Gastroesophageal sphincter (tissue), 3 donors: ENCODE measurements around the gene LRRTM4.

Experiments
- POLR2A ChIP-seq, 2 donors: fragments of 450-650 bp; IDR thresholded peaks; one replicate each; pipeline ENCODE4 v1.6.1; 2017; ENCODE audit warnings: antibody characterized with exemption in 2 of 2, mild to moderate bottlenecking in 2 of 2, moderate library complexity in 1 of 2
- POLR2AphosphoS5 ChIP-seq: sonication (generic); formaldehyde crosslinking; IDR thresholded peaks from one replicate; pipeline ENCODE4 v1.6.1; 2017; ENCODE audit warnings: antibody characterized with exemption
- TF ChIP-seq, protein P1 (sequence below), 4 experiments: fragments of 200-600 bp in 2 of 4; fragments of 450-650 bp in 2 of 4; sonication (generic) in 1 of 4; IDR thresholded peaks; one replicate each; pipeline ENCODE4 v1.5.1; 2017 to 2019; ENCODE audit warnings: antibody characterized with exemption in 4 of 4, mild to moderate bottlenecking in 2 of 4, moderate library complexity in 2 of 4

DNA sequence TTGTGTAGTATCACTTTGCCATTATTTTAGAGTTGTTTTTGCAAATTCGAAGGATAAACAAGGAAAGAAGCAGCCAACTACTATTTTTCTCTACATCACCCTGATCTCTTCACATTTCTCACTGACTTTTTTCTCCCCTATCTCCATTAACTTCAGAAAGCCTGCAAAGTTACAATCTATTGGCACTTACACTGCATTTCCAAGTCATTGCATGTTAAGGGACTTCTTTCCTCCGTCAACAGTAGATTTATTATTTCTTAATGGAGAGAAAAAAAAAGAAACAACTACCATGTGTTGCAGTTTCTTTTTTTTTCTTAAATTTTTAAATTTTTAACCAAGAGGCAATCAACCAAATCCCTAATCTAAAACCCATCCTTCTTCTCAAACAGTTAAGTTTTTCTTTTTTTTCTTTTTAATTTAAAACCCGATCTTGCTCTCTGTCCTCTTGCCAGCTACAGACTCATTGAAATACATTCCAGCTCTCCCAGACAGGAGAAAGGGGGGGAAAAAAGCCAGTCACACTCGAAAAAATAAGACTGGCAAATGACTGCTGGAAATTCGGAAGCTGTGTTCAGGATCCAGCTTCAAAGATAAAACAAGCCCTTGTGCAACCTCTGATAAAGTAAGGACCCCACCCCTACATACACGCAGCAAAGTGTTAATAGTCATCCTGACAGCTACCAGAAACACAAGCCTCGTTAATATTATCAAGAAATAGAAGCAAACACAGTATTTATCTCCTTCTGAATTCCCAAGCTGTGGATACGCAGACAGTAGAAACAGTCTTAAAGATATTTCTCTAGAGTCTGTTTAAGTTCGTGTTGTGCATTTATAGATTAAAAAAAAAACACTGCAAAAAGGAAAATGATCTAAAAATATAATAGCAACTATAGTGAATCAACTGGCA lies 1.3 kb downstream of the LRRTM4 start:
- TF ChIP-seq POLR2A (IDR thresholded peaks at IDR 0.05): no peak
- TF ChIP-seq, protein P1, sequence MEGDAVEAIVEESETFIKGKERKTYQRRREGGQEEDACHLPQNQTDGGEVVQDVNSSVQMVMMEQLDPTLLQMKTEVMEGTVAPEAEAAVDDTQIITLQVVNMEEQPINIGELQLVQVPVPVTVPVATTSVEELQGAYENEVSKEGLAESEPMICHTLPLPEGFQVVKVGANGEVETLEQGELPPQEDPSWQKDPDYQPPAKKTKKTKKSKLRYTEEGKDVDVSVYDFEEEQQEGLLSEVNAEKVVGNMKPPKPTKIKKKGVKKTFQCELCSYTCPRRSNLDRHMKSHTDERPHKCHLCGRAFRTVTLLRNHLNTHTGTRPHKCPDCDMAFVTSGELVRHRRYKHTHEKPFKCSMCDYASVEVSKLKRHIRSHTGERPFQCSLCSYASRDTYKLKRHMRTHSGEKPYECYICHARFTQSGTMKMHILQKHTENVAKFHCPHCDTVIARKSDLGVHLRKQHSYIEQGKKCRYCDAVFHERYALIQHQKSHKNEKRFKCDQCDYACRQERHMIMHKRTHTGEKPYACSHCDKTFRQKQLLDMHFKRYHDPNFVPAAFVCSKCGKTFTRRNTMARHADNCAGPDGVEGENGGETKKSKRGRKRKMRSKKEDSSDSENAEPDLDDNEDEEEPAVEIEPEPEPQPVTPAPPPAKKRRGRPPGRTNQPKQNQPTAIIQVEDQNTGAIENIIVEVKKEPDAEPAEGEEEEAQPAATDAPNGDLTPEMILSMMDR (IDR thresholded peaks at IDR 0.05): no peak
- TF ChIP-seq POLR2AphosphoS5: no peak
